Measurements from ENCODE around the gene DNAJB7.
A peak's percentile ranks its signal among the peaks of the same experiment; 100 is the strongest.
"Not testable (repeated sequence)": the region's sequence is repeated elsewhere in the genome, so short reads cannot be mapped to it uniquely, and the experiment has no call there.

The DNAJB7 gene

GRCh38 chr22:40834619-40835018 lies 27.3 kb downstream of the DNAJB7 start:
- TF ChIP-seq CTCF (IDR thresholded peaks at IDR 0.05; ENCODE audit: unreplicated experiment in 3 of 3) = no peak
- no peaks in the 10 kb centered on the region for H3K27me3 Mint-ChIP-seq (ENCODE audit: low read depth)

DNA sequence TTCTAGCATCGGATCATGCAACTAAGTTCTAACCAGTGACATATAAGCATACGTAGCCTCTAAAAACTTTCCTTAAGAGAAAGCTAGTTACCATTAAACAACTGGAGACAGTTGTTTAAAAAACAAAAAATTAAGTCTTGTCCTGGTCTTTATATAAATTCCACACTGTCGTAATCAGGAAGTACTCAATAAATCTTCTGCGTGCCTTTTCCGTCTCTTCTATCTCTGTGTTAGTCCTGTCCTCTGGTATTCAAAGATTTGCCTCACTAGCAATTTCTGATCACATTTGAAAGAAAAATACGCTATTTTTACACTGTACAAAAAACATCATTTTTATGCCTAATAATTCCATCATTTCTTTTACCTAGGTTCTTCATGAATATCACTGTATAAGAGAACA lies 32.8 kb downstream of the DNAJB7 start:
- Mint-ChIP-seq H3K9me3 (no peaks in the 10 kb centered on the region), H3K4me1 (no peaks in the 10 kb centered on the region), H3K36me3 (ENCODE audit: low read depth) (peaks cover 70% of the 10 kb centered on the region), H3K4me3 (no peak overlapping the region), H3K27me3 (ENCODE audit: low read depth) (no peaks in the 10 kb centered on the region), H3K27ac (peak overlapping the region in 1 of 3 experiments; percentile 72)
- no peak for TF ChIP-seq CTCF (IDR thresholded peaks at IDR 0.05; ENCODE audit: unreplicated experiment in 3 of 3)

More at GRCh38 chr22:40834619-40835018, 27.3 kb downstream of the DNAJB7 start:
- H3K36me3 Mint-ChIP-seq (ENCODE audit: low read depth) = peaks cover 67% of the 10 kb centered on the region
- no peaks in the 10 kb centered on the region for H3K4me1 Mint-ChIP-seq
- H3K27ac Mint-ChIP-seq = no peak overlapping the region
- H3K4me3 Mint-ChIP-seq = no peak overlapping the region
- no peaks in the 10 kb centered on the region for H3K9me3 Mint-ChIP-seq

DNA sequence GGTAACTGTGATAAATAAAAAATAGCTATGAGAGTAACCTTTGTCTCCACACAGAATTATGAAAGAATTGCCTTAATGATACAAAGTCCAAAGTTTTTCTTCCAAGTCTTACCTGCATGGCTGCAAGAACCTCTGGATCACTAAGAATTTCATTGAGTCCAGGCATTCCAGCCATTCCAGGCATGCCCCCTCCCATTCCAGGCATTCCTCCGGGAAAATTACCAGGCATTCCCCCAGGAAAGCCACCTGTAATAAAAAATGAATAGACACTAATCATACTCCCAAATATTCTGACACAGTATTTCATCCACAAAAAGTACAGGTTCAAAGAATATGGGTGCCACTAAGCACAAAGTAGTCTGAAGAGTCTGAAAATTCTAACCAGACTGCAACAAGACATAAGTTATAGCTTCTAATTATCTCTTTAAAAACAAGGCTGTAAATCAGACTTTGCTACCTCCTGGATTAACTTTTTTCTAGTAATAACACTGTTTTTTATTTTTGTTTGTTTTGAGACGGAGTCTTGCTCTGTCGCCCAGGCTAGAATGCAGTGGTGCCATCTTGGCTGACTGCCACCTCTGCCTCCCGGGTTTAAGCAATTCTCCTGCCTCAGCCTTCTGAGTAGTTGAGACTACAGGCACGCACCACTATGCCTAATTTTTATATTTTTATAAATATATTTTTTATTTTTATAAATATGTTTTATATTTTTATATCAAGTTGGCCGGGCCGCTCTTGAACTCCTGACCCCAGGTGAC lies 34.8 kb downstream of the DNAJB7 start:
- Mint-ChIP-seq H3K36me3 (ENCODE audit: low read depth) (peaks cover 70% of the 10 kb centered on the region), H3K27ac (peak overlapping the region in 1 of 3 experiments; percentile 82), H3K27me3 (ENCODE audit: low read depth) (no peaks in the 10 kb centered on the region), H3K9me3 (no peaks in the 10 kb centered on the region), H3K4me1 (no peaks in the 10 kb centered on the region), H3K4me3 (no peak overlapping the region)
- TF ChIP-seq CTCF (IDR thresholded peaks at IDR 0.05; ENCODE audit: unreplicated experiment in 3 of 3) = no peak

DNA sequence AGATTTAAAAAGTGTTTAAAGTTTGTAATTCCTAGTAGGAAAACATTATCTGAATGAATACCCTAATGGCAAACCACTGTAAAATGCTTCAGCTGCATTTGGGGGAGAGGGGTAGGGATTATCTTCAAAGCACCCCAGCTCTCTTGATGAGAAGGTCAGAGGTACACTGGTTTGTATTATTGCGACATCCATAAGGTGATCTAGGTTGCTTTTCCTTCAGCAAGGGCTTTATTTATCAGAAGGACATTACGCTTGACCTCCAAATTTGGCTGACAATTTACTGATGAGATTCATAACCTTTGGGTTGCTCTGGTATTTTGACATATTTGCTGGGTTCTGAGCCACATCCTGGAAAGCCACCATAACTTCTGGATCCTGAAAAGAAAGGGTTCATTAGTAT lies 35.6 kb downstream of the DNAJB7 start:
- H3K36me3 Mint-ChIP-seq (ENCODE audit: low read depth) = peaks cover 66% of the 10 kb centered on the region
- not testable (repeated sequence) for H3K27me3 Mint-ChIP-seq (ENCODE audit: low read depth); H3K4me1 Mint-ChIP-seq; H3K9me3 Mint-ChIP-seq; H3K4me3 Mint-ChIP-seq; H3K27ac Mint-ChIP-seq

GRCh38 chr22:40823426-40823825 lies 38.5 kb downstream of the DNAJB7 start:
- Mint-ChIP-seq H3K36me3 (ENCODE audit: low read depth) (peaks cover 43% of the 10 kb centered on the region), H3K27ac (no peak overlapping the region), H3K4me3 (no peak overlapping the region), H3K4me1 (peaks cover 6% of the 10 kb centered on the region), H3K9me3 (no peaks in the 10 kb centered on the region), H3K27me3 (ENCODE audit: low read depth) (no peaks in the 10 kb centered on the region)
- no peak for TF ChIP-seq CTCF (IDR thresholded peaks at IDR 0.05; ENCODE audit: unreplicated experiment in 3 of 3)

DNA sequence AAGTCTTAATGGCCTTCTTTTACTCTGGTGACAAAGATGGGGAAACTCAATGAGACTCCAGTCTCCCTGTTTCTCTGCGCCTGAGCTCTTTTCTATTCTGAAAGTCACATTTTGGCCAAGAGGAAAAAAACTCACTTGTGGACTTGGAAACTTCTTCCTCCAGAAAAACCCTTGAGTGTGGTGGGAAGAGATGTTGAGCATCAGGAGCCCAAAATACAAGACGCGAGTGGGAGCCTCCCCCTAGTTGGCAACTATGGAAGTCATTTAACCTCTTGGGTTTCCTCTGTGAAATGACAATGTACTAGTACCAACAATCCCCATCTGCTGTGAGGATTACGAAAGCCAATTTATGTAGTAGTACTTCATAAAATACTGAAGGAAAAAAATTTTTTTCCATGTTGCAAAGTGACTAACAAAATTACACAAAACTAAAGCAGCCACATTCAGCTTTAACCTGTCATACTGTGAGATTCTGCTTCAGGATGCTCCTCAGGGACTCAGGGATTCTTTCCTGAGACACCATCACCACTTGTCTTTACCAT lies 42.2 kb downstream of the DNAJB7 start:
- H3K4me3 Mint-ChIP-seq = peak overlapping the region; percentile 91 to 99 (median 92)
- H3K27ac Mint-ChIP-seq = peak overlapping the region; percentile 78 to 87 (median 84)
- peaks cover 30% of the 10 kb centered on the region for H3K36me3 Mint-ChIP-seq (ENCODE audit: low read depth)
- no peak for TF ChIP-seq CTCF (IDR thresholded peaks at IDR 0.05; ENCODE audit: unreplicated experiment in 3 of 3)
- no peaks in the 10 kb centered on the region for H3K9me3 Mint-ChIP-seq
- no peaks in the 10 kb centered on the region for H3K27me3 Mint-ChIP-seq (ENCODE audit: low read depth)
- peaks cover 21% of the 10 kb centered on the region for H3K4me1 Mint-ChIP-seq
